Psoas muscle (tissue), 8 donors: Measurements from ENCODE around the gene DNAH2. TPM values are rescaled to one million over a fixed set of nuclear protein-coding genes. Genes with fewer than 3 reads are reported as not detected.

Source experiments
- ATAC-seq, 4 donors: fragments of 200-7000 bp; cut with Tn5 transposase; one replicate each; pipeline ENCODE4 v1.9.1; 2020; ENCODE audit warnings: moderate library complexity in 3 of 4, mild to moderate bottlenecking in 2 of 4
- DNase-seq, 2 donors: peaks; one replicate each; pipeline ENCODE4 v3.0.0-alpha.2; 2020
- H3K27ac ChIP-seq: fragments of 200-600 bp; one replicate; pipeline ENCODE4 v1.8.0; 2022
- H3K27me3 ChIP-seq, 3 donors: fragments of 200-600 bp in 1 of 3; one replicate each; pipeline versions ENCODE4 v1.6.1 to v1.8.0; 2013 to 2022; ENCODE audit warnings: low read length in 2 of 3, mild to moderate bottlenecking in 2 of 3, moderate library complexity in 1 of 3; ENCODE audit not compliant: insufficient read depth in 3 of 3
- H3K36me3 ChIP-seq, 2 donors: fragments of 200-600 bp in 1 of 2; one replicate each; pipeline versions ENCODE4 v1.6.1 to v1.8.0; 2013 to 2022; ENCODE audit warnings: low read depth in 1 of 2, mild to moderate bottlenecking in 1 of 2, moderate library complexity in 1 of 2; ENCODE audit not compliant: insufficient read depth in 1 of 2
- H3K4me1 ChIP-seq: fragments of 200-600 bp; one replicate; pipeline ENCODE4 v1.8.0; 2022
- H3K4me3 ChIP-seq: fragments of 200-600 bp; one replicate; pipeline ENCODE4 v1.8.0; 2022; ENCODE audit warnings: mild to moderate bottlenecking
- H3K9me3 ChIP-seq: fragments of 200-600 bp; one replicate; pipeline ENCODE4 v1.8.0; 2022
- WGBS, 3 donors: extraction: QIAGEN DNeasy Blood & Tissue Kit; methylation state at CpG; one replicate each; pipeline versions ENCODE4 v1.1.6 to v1.1.7; 2013; 5-methylcytosine and 5-hydroxymethylcytosine counted together
- intact Hi-C, 2 donors: fragments of 100-400 bp; cut with DNase I; formaldehyde crosslinking; loops; one replicate each; pipeline versions ENCODE4 v1.11.0 to v1.14.2; 2022
- polyA plus RNA-seq, 3 donors: library from polyadenylated mRNA; stranded (reverse); fragments of 200-250 nt; gene quantifications; one replicate each; pipeline ENCODE4 v1.2.3, GENCODE V29; 2013
- total RNA-seq, 4 donors: library from RNA; stranded (reverse); fragmentation: NEBNext Ultra II Directional in 2 of 4; extraction: Animal tissue kit (Norgen Biotek cat#: 25700) in 2 of 4; gene quantifications; one replicate each; pipeline versions ENCODE4 v1.2.1 to v1.2.4, GENCODE V29; 2021 to 2023
- TF ChIP-seq, protein P1 (sequence below): fragments of 200-600 bp; IDR thresholded peaks from one replicate; pipeline ENCODE4 v1.8.0; 2022; ENCODE audit warnings: antibody characterized with exemption
- donor health status: healthy with polysubstance abuse.
- donor health status: DM: no; HTN: no; CAD: no; lungs with moderate emphysema.
- donor health status: Bipolar disorder and iron deficiency.
- donor health status: healthy.
- donor health status: DM: yes; HTN: yes; CAD: no.
- donor health status: DM: no; HTN: no; CAD: no.
- donor health status: DM: no; HTN: no; CAD: no.
- donor health status: DM: yes; HTN: yes; CAD: no.

Gene DNAH2
- total and polyA plus RNA-seq, 7 donors: 0.01 to 0.10 (median 0.06) TPM

DNA sequence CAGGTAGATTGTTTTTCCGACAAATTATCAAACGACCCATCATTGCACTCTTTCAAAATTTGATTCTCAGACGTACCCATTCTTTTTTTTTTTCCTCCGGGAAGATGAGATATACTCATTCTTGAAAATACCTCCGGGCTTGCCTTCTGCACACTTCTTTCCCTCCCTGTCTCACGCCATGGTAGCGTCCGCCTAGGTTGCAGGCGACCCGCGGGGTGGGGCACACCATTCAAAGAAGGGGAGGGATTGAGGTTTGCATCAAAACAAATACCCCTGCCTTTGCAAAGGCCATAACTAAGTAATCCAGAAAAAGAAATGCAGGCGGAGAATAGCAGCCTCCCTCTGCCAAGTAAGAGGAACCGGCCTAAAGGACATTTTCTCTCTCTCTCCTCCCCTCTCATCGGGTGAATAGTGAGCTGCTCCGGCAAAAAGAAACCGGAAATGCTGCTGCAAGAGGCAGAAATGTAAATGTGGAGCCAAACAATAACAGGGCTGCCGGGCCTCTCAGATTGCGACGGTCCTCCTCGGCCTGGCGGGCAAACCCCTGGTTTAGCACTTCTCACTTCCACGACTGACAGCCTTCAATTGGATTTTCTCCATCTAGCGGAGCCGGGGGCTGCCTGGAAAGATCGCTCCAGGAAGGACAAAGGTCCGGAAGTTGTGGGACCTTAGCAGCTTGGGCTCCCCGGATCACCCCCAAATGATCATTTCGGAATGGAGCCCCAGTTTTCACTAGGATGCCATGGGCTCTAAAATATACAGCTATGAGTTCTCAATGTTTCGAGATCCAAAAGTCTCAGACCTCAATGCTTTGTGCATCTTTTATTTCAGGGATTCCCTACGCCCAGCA lies 31.1 kb upstream of the DNAH2 start:
- no peaks in the 10 kb centered on the region for H3K27me3 ChIP-seq
- DNase-seq: peak; percentile 75 to 90
- peak; percentile 59 to 73 (median 64) for ATAC-seq
- intact Hi-C loops: loop anchor here in 1 of 2 donors (5.0 to 10.0 kb wide), 2 partner anchors 104 to 252 kb away; partner anchors contain the start of genes FGF11, MPDU1 and TMEM102
- no peaks in the 10 kb centered on the region for H3K9me3 ChIP-seq
- TF ChIP-seq, protein P1, sequence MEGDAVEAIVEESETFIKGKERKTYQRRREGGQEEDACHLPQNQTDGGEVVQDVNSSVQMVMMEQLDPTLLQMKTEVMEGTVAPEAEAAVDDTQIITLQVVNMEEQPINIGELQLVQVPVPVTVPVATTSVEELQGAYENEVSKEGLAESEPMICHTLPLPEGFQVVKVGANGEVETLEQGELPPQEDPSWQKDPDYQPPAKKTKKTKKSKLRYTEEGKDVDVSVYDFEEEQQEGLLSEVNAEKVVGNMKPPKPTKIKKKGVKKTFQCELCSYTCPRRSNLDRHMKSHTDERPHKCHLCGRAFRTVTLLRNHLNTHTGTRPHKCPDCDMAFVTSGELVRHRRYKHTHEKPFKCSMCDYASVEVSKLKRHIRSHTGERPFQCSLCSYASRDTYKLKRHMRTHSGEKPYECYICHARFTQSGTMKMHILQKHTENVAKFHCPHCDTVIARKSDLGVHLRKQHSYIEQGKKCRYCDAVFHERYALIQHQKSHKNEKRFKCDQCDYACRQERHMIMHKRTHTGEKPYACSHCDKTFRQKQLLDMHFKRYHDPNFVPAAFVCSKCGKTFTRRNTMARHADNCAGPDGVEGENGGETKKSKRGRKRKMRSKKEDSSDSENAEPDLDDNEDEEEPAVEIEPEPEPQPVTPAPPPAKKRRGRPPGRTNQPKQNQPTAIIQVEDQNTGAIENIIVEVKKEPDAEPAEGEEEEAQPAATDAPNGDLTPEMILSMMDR: no peak
- WGBS, 3 donors: 0% methylated on average over 30 of the region's 30 CpGs
- peaks cover 0 to 12% of the 10 kb centered on the region in 2 donors for H3K36me3 ChIP-seq
- H3K4me3 ChIP-seq: peak overlapping the region; percentile 88
- H3K27ac ChIP-seq: peak overlapping the region; percentile 98
- peaks cover 29% of the 10 kb centered on the region for H3K4me1 ChIP-seq

DNA sequence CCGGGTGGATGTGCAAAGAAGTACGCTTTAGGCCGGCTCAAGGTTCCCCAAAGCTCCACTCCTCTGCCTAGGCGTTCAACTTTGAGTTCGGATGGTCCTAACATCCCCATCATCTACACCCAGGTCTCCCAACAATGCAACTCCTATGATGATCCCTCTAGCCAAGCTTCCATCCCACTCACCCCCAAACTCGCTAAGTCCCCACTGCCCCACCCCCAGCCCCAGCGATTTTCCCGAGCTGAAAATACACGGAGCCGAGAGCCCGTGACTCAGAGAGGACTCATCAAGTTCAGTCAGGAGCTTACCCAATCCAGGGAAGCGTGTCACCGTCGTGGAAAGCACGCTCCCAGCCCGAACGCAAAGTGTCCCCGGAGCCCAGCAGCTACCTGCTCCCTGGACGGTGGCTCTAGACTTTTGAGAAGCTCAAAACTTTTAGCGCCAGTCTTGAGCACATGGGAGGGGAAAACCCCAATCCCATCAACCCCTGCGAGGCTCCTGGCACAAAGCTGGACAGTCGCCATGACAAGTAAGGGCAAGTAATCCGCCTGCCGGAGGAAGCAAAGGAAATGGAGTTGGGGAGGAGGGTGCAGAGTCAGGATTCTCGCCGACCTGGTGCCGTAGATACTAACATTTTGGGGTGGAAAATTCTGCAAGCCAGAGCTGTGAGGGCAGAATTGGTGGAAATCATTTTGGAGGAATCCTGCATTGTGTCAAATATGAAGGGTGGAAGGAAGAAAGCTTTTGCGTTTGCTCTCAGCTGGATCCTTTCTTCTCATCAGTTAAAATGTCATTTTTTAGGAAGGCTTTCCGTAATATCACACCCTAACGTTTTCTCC lies 30.3 kb upstream of the DNAH2 start, which contains the start of gene TP53:
Gene TP53 (minus strand): TSS at position 419 of the 836 bp plus-strand sequence. CDS start 10,896 bp downstream, outside the sequence.
- H3K27me3 ChIP-seq: no peaks in the 10 kb centered on the region
- H3K4me1 ChIP-seq: peaks cover 29% of the 10 kb centered on the region
- 0 to 1% (median 0%) methylated on average over 30 of the region's 30 CpGs for WGBS, 3 donors
- TF ChIP-seq, protein P1: no peak
- DNase-seq (peak; percentile 81 to 91), ATAC-seq (peak; percentile 68 to 75 (median 73))
- intact Hi-C loops: loop anchor here in 1 of 2 donors (5.0 to 10.0 kb wide), 2 partner anchors 105 to 252 kb away; partner anchors contain the start of genes FGF11, MPDU1 and TMEM102
- no peaks in the 10 kb centered on the region for H3K9me3 ChIP-seq
- peak within 1 kb of the TSS; percentile 88 for H3K4me3 ChIP-seq
- peaks cover 0 to 16% of the 10 kb centered on the region in 2 donors for H3K36me3 ChIP-seq
- peak within 1 kb of the TSS; percentile 98 for H3K27ac ChIP-seq

DNA sequence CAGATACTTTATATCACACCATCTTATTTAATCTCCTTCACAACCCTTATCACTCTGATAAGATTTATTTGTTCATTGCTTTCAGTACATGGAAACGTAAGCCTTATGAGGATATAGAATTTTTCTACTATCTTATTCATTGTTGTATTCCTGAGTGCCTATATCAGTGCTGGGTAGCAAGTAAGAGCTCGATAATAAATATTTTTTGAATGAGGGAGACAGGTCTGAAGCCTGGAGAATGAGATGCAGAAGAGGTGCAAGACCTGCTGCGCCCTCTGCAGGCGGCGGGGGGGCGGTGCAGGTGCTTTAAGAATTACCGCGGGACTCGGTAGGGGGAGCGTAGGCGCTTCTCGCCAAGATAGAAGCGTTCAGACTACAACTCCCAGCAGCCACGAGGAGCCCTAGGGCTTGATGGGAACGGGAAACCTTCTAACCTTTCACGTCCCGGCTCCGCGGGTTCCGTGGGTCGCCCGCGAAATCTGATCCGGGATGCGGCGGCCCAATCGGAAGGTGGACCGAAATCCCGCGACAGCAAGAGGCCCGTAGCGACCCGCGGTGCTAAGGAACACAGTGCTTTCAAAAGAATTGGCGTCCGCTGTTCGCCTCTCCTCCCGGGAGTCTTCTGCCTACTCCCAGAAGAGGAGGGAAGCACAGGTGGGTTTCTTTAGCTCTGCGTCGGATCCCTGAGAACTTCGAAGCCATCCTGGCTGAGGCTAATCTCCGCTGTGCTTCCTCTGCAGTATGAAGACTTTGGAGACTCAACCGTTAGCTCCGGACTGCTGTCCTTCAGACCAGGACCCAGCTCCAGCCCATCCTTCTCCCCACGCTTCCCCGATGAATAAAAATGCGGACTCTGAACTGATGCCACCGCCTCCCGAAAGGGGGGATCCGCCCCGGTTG lies 29.4 kb upstream of the DNAH2 start, which contains the start of gene WRAP53:
Gene WRAP53 (plus strand): TSS at position 570 of the 900 bp plus-strand sequence. CDS start 172 bp downstream, at position 742.
- intact Hi-C loops: loop anchor here in 1 of 2 donors (5.0 to 10.0 kb wide), 2 partner anchors 106 to 253 kb away; partner anchors contain the start of genes FGF11, MPDU1 and TMEM102
- H3K4me1 ChIP-seq: peaks cover 29% of the 10 kb centered on the region
- no peaks in the 10 kb centered on the region for H3K9me3 ChIP-seq
- ATAC-seq: peak; percentile 84 to 91 (median 89)
- peak within 1 kb of the TSS; percentile 88 for H3K4me3 ChIP-seq
- TF ChIP-seq, protein P1: peak; percentile 99
- H3K27me3 ChIP-seq: no peaks in the 10 kb centered on the region
- WGBS, 3 donors: 0% methylated on average over 51 of the region's 51 CpGs
- H3K36me3 ChIP-seq: peaks cover 0 to 19% of the 10 kb centered on the region in 2 donors
- peak; percentile 97 to 98 for DNase-seq
- peak within 1 kb of the TSS; percentile 98 for H3K27ac ChIP-seq
